Parathyroid adenoma (tissue), 2 donors: ENCODE measurements around the gene ROCK1.

Experiments
- H2AFZ ChIP-seq: fragments of 300-600 bp; sonication (generic); one replicate; pipeline ENCODE4 v1.7.0; 2017; ENCODE audit warnings: antibody characterized with exemption, mild to moderate bottlenecking
- H3K27ac ChIP-seq: fragments of 300-600 bp; sonication (generic); one replicate; pipeline ENCODE4 v1.7.0; 2017
- H3K27me3 ChIP-seq: fragments of 300-600 bp; sonication (generic); one replicate; pipeline ENCODE4 v1.7.0; 2017; ENCODE audit warnings: low read length; ENCODE audit not compliant: control insufficient read depth, insufficient read depth
- H3K36me3 ChIP-seq: fragments of 300-600 bp; sonication (generic); one replicate; pipeline ENCODE4 v1.7.0; 2017; ENCODE audit warnings: low read length; ENCODE audit not compliant: control insufficient read depth, insufficient read depth
- H3K4me1 ChIP-seq: fragments of 300-600 bp; sonication (generic); one replicate; pipeline ENCODE4 v1.7.0; 2017; ENCODE audit warnings: control low read depth
- H3K4me2 ChIP-seq: fragments of 300-600 bp; sonication (generic); one replicate; pipeline ENCODE4 v1.7.0; 2017; ENCODE audit warnings: low read length
- H3K4me3 ChIP-seq: fragments of 300-600 bp; sonication (generic); one replicate; pipeline ENCODE4 v1.7.0; 2017; ENCODE audit warnings: low read depth, low read length
- H3K79me2 ChIP-seq: fragments of 300-600 bp; sonication (generic); one replicate; pipeline ENCODE4 v1.7.0; 2017; ENCODE audit warnings: control low read depth
- H3K9ac ChIP-seq: fragments of 300-600 bp; sonication (generic); one replicate; pipeline ENCODE4 v1.7.0; 2017; ENCODE audit warnings: mild to moderate bottlenecking
- H3K9me3 ChIP-seq: fragments of 300-600 bp; sonication (generic); one replicate; pipeline ENCODE4 v1.7.0; 2017; ENCODE audit warnings: low read length; ENCODE audit not compliant: control insufficient read depth
- CTCF ChIP-seq: fragments of 300-600 bp; sonication (generic); IDR thresholded peaks from one replicate; pipeline ENCODE4 v1.7.0; 2017; ENCODE audit warnings: antibody characterized with exemption, mild to moderate bottlenecking
- donor health status: primary hyperparathyroidism.

Gene ROCK1

GRCh38 chr18:21004726-21005125, 106.9 kb downstream of the ROCK1 start:
- H3K4me2 ChIP-seq: no peak overlapping the region
- no peak overlapping the region for H3K4me3 ChIP-seq
- H3K9me3 ChIP-seq: no peaks in the 10 kb centered on the region
- H3K27me3 ChIP-seq: no peaks in the 10 kb centered on the region
- peak overlapping the region; percentile 20 for H3K27ac ChIP-seq
- H3K79me2 ChIP-seq: no peaks in the 10 kb centered on the region
- no peak overlapping the region for H2AFZ ChIP-seq
- no peak overlapping the region for H3K9ac ChIP-seq
- H3K4me1 ChIP-seq: no peaks in the 10 kb centered on the region
- no peaks in the 10 kb centered on the region for H3K36me3 ChIP-seq
- TF ChIP-seq CTCF: no peak

- no peaks in the 10 kb centered on the region for H3K27me3 ChIP-seq
- H3K4me2 ChIP-seq: no peak overlapping the region
- no peak for TF ChIP-seq CTCF
- no peak overlapping the region for H3K9ac ChIP-seq
- H2AFZ ChIP-seq: no peak overlapping the region
- no peak overlapping the region for H3K4me3 ChIP-seq
- H3K27ac ChIP-seq: no peak overlapping the region
- H3K79me2 ChIP-seq: peaks cover 2% of the 10 kb centered on the region
- no peaks in the 10 kb centered on the region for H3K36me3 ChIP-seq
- H3K4me1 ChIP-seq: no peaks in the 10 kb centered on the region
- no peaks in the 10 kb centered on the region for H3K9me3 ChIP-seq
Measured at GRCh38 chr18:21000667-21001066, 110.9 kb downstream of the ROCK1 start.

- H3K9ac ChIP-seq: no peak overlapping the region
- no peaks in the 10 kb centered on the region for H3K36me3 ChIP-seq
- no peak overlapping the region for H3K27ac ChIP-seq
- H3K79me2 ChIP-seq: peaks cover 2% of the 10 kb centered on the region
- no peaks in the 10 kb centered on the region for H3K9me3 ChIP-seq
- H3K27me3 ChIP-seq: no peaks in the 10 kb centered on the region
- H3K4me3 ChIP-seq: no peak overlapping the region
- H3K4me1 ChIP-seq: no peaks in the 10 kb centered on the region
- H3K4me2 ChIP-seq: no peak overlapping the region
- TF ChIP-seq CTCF: no peak
- H2AFZ ChIP-seq: no peak overlapping the region
Measured at GRCh38 chr18:20997371-20997770, 114.2 kb downstream of the ROCK1 start.

GRCh38 chr18:20996418-20996817, 115.2 kb downstream of the ROCK1 start:
- Histone ChIP-seq H3K36me3 (no peaks in the 10 kb centered on the region), H3K27ac (no peak overlapping the region), H3K4me3 (no peak overlapping the region)

More at GRCh38 chr18:20996418-20996817, 115.2 kb downstream of the ROCK1 start:
- H3K27me3 ChIP-seq: no peaks in the 10 kb centered on the region
- no peaks in the 10 kb centered on the region for H3K4me1 ChIP-seq
- no peaks in the 10 kb centered on the region for H3K9me3 ChIP-seq
- no peak overlapping the region for H3K4me2 ChIP-seq
- H3K79me2 ChIP-seq: peaks cover 2% of the 10 kb centered on the region
- TF ChIP-seq CTCF: no peak
- H2AFZ ChIP-seq: no peak overlapping the region
- no peak overlapping the region for H3K9ac ChIP-seq
